ENCODE results near the gene MXRA8.
"Not testable (repeated sequence)": the region's sequence is repeated elsewhere in the genome, so short reads cannot be mapped to it uniquely, and the experiment has no call there.

MXRA8 gene

GRCh38 chr1:1358433-1359271 is at the start of gene MXRA8:
Gene MXRA8, minus strand, starts transcription at chr1:1358555. Its CDS starts 51 bp downstream, at chr1:1358504.
- DNase-seq (ENCODE audit: low read depth), result no peak

- DNase-seq (ENCODE audit: low read depth), result no peak
These were observed 49.4 kb upstream of the MXRA8 start for GRCh38 chr1:1407636-1408318.

GRCh38 chr1:1406821-1407635 is 48.7 kb upstream of the MXRA8 start, which contains the start of gene MRPL20:
Gene MRPL20, minus strand, starts transcription at chr1:1407293. Its CDS starts 76 bp downstream, at chr1:1407217.
- DNase-seq (ENCODE audit: low read depth), result peak; percentile 89

GRCh38 chr1:1406101-1406820 is 47.9 kb upstream of the MXRA8 start:
- no peak for DNase-seq (ENCODE audit: low read depth)

GRCh38 chr1:1403653-1404052 is 45.3 kb upstream of the MXRA8 start:
- no peak for DNase-seq (ENCODE audit: low read depth)

GRCh38 chr1:1402901-1403392 is 44.6 kb upstream of the MXRA8 start:
- DNase-seq (ENCODE audit: low read depth), result not testable (repeated sequence)

GRCh38 chr1:1402072-1402900 is 43.9 kb upstream of the MXRA8 start:
- no peak for DNase-seq (ENCODE audit: low read depth)

GRCh38 chr1:1401457-1402010 is 43.2 kb upstream of the MXRA8 start:
- no peak for DNase-seq (ENCODE audit: low read depth)

- no peak for DNase-seq (ENCODE audit: low read depth)
These were observed 42.5 kb upstream of the MXRA8 start for GRCh38 chr1:1400576-1401456.

- no peak for DNase-seq (ENCODE audit: low read depth)
These were observed 41.7 kb upstream of the MXRA8 start for GRCh38 chr1:1399872-1400575.

- DNase-seq (ENCODE audit: low read depth), result peak; percentile 98
These were observed 41.0 kb upstream of the MXRA8 start, which contains the start of gene CCNL2 for GRCh38 chr1:1399187-1399871. Gene CCNL2, minus strand, starts transcription at chr1:1399335. Its CDS starts 29 bp downstream, at chr1:1399306.

GRCh38 chr1:1398677-1399186 is 40.4 kb upstream of the MXRA8 start:
- no peak for DNase-seq (ENCODE audit: low read depth)

- DNase-seq (ENCODE audit: low read depth), result no peak
These were observed 39.6 kb upstream of the MXRA8 start for GRCh38 chr1:1397839-1398523.

GRCh38 chr1:1395166-1395565 is 36.8 kb upstream of the MXRA8 start:
- DNase-seq (ENCODE audit: low read depth), result no peak

- no peak for DNase-seq (ENCODE audit: low read depth)
These were observed 35.8 kb upstream of the MXRA8 start for GRCh38 chr1:1394116-1394515.

- DNase-seq (ENCODE audit: low read depth), result no peak
These were observed 35.1 kb upstream of the MXRA8 start for GRCh38 chr1:1393428-1393827.

GRCh38 chr1:1393014-1393413 is 34.7 kb upstream of the MXRA8 start:
- DNase-seq (ENCODE audit: low read depth), result no peak

Measured in stimulated activated CD8-positive, alpha-beta memory T cell treated with anti-CD3 and anti-CD28 coated beads, Interleukin-15, amount 100 ng/mL, for 24 hours (primary cell).